Measurements from ENCODE around the gene ZNF784.

Gene ZNF784

DNA sequence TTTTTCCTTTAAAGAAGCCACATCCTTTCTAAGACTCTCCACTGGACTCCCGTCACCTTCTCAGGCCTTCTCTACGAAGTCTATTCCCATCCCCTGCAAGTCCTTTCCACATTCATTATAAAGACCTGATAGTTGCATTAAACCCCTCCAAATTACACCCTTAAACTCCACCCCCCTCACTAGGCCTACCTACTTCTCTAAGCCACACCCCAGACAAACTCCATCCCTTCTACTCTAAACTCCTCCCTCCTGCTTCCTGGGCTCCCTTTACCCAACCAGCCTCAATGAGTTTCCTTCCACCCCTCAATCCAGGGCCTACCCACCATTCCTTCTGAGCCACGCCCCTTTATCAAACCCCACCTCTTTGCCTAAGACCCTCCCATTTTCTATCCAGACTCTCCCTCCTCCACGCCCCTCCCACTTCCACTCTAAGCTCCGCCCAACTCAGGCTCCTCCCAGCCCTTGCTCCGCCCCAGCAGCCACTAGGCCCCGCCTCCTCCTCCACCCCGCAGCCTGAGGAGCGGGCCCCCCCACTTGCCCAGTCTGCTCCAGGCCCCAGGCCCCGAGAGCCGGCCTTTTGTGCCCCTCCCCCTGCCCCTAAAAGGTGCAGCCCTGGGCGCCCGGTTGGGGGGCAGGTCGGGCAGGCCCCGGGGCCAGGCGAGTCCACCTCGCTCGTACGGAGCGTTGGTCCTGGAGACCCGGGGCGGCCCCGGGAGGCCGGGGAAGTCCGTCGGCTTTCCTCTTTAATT is 25.5 kb downstream of the ZNF784 start:
- Histone ChIP-seq H3K4me3 (peak overlapping the region; percentile 96), H3K27ac (peak overlapping the region; percentile 96)
- TF ChIP-seq, protein P1, sequence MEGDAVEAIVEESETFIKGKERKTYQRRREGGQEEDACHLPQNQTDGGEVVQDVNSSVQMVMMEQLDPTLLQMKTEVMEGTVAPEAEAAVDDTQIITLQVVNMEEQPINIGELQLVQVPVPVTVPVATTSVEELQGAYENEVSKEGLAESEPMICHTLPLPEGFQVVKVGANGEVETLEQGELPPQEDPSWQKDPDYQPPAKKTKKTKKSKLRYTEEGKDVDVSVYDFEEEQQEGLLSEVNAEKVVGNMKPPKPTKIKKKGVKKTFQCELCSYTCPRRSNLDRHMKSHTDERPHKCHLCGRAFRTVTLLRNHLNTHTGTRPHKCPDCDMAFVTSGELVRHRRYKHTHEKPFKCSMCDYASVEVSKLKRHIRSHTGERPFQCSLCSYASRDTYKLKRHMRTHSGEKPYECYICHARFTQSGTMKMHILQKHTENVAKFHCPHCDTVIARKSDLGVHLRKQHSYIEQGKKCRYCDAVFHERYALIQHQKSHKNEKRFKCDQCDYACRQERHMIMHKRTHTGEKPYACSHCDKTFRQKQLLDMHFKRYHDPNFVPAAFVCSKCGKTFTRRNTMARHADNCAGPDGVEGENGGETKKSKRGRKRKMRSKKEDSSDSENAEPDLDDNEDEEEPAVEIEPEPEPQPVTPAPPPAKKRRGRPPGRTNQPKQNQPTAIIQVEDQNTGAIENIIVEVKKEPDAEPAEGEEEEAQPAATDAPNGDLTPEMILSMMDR (IDR thresholded peaks at IDR 0.05), result no peak
- DNase-seq (ENCODE audit: low spot score), result peak; percentile 97

DNA sequence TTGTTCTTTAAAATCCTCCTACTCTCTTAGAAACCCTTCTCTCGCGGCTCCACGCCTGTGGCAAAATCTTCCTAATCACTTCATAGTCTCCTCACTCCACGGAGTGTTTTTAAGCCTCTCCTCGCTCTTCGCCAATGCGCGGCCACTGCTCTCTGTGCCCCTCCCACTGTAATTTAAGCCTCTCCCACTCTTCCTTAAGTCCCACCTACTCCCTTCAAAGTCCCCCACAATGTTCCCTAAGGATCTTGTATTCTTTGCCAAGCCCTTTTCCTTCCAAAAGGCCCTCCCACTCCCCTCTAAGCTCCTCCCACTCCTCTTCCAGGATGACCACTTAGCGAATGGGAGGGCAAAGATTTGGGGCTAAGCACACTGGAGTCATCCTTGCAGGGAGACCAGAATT is 26.3 kb downstream of the ZNF784 start:
- DNase-seq (ENCODE audit: low spot score), result no peak
- H3K27ac ChIP-seq, result no peak overlapping the region
- TF ChIP-seq, protein P1 (IDR thresholded peaks at IDR 0.05), result no peak
- no peak overlapping the region for H3K4me3 ChIP-seq

DNA sequence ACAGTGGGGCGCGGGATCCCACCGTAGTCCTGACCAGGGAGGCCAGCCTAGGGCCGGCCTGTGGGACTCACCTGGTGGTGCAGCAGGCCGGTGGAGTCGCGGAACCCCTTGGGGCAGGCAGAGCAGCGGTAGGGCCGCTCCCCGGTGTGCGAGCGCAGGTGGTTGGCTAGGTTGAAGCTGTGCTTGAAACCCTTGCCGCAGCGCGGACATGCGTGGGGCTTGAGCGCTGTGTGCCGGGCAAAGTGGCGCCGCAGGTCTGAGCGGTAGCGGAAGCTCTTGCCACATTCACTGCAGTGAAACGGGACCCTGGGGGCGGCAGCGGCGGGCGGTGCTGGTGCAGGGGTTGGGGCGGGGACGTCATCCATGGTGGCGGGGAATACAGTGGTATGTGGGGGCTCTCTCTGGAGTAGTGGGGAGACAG is 26.9 kb downstream of the ZNF784 start:
- Histone ChIP-seq H3K4me3 (no peak overlapping the region), H3K27ac (no peak overlapping the region)
- TF ChIP-seq, protein P1 (IDR thresholded peaks at IDR 0.05), result no peak
- no peak for DNase-seq (ENCODE audit: low spot score)

DNA sequence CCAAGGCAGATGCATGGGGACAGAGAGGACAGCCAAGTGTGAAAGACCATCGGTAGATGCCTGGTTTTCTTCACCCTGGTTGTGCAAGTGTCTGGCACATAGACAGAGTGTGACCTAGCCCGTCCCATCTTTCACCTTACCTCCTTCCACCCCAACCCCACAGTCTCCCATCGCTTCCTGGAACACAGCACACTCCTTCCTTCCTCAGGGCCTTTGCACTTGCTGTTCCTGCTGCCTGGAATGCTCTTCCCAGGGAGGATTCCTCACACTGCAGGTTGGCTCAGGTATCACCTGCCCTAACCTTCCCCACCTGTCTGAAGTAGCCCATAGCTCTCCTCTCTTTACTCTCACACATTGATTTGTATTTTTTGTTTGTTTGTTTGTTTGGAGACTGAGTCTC is 28.1 kb downstream of the ZNF784 start:
- Histone ChIP-seq H3K4me3 (no peak overlapping the region), H3K27ac (no peak overlapping the region)
- TF ChIP-seq, protein P1 (IDR thresholded peaks at IDR 0.05), result no peak
- DNase-seq (ENCODE audit: low spot score), result no peak

DNA sequence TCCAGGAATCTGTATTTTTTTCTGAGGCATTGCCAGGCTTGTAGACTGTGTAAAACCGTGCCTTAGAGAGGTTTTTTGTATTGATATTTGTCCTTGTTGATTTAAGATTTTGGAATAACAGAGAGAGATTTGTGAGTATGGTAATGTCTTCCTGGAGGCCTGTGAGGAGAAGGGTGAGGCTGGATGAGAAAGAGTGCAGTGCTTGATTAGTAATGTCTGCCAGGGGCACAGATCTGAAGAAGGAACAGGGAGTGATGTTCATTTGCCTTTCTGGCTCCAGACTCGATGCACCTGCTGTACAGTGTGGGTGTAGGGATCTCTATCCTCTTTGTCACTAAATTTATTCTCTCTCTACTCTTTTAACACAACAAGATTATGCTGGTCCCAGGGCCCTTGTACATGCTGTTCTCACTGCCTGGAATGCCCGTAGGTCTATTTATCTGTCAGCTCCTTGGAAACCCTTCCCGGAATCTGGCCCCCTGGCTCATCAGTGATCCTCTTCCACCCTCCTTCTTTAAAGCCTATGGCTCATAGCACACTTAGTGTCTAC is 29.3 kb downstream of the ZNF784 start:
- H3K27ac ChIP-seq, result no peak overlapping the region
- no peak overlapping the region for H3K4me3 ChIP-seq
- TF ChIP-seq, protein P1 (IDR thresholded peaks at IDR 0.05), result no peak
- DNase-seq (ENCODE audit: low spot score), result no peak

DNA sequence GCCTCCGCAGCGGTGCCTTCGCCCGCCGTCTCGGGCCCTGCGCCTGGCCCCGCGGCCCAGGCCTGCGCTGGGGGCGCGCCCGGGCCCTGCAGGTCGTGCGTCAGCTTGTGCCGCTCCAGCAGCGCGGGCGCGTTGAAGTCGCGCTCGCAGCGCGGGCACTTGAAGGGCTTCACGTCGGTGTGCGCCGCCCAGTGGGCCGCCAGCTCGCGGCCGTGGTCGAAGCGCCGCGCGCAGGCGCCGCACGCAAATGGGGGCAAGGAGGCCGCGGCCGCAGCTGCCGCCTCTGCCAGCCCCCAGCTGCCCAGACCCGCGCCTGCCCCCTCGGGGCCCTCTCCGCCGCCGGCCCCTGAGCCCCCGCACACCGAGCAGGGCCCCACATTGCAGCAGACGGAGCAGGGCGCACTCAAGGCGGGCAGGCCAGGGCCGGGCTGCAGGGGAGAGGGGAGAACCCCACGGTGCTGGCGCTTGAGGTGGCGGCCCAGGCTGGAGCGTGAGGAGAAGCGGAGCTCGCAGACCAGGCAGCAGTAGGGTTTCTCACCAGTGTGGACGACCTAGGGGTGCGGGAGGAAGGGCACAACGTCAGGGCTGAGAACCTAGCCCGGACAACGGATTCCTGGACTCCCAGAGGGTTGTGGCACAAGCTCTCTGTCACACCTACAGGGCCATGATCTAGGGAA is 31.1 kb downstream of the ZNF784 start:
- Histone ChIP-seq H3K4me3 (no peak overlapping the region), H3K27ac (no peak overlapping the region)
- DNase-seq (ENCODE audit: low spot score), result no peak
- TF ChIP-seq, protein P1 (IDR thresholded peaks at IDR 0.05), result no peak

Data from coronary artery (tissue), 2 donors.